Left renal cortex interstitium (tissue), 4 donors: ENCODE results near the gene GPR108. TPM values are rescaled to one million over a fixed set of nuclear protein-coding genes. Genes with fewer than 3 reads are reported as not detected.

Experiments used
- DNase-seq, 4 donors: peaks; one replicate each; pipeline ENCODE4 v3.0.0-alpha.2; 2013; ENCODE audit warnings: low read depth in 4 of 4, low spot score in 2 of 4, missing footprints in 1 of 4
- polyA plus RNA-seq, 4 donors: library from polyadenylated mRNA; unstranded; fragments of 120-200 nt; gene quantifications; one replicate each; pipeline ENCODE4 v1.2.1, GENCODE V29; 2013; ENCODE audit not compliant: insufficient read length in 4 of 4

GPR108 gene
- polyA plus RNA-seq, 4 donors = 57.8 to 70.1 (median 64.6) TPM

- no peak for DNase-seq
Observed at GRCh38 chr19:6723108-6723618, 14.2 kb downstream of the GPR108 start.

GRCh38 chr19:6721773-6722172 is 15.6 kb downstream of the GPR108 start:
- DNase-seq = no peak

- DNase-seq = no peak
Observed at GRCh38 chr19:6721138-6721474, 16.3 kb downstream of the GPR108 start.

- DNase-seq = no peak
Observed at GRCh38 chr19:6720369-6721137, 16.8 kb downstream of the GPR108 start, which contains the start of gene C3. Gene C3 (minus strand): TSS chr19:6720650. CDS start chr19:6720589, 61 bp downstream.

GRCh38 chr19:6719992-6720368 is 17.4 kb downstream of the GPR108 start:
- DNase-seq = no peak

- DNase-seq = no peak
Observed at GRCh38 chr19:6719540-6719861, 17.9 kb downstream of the GPR108 start.

- DNase-seq = no peak
Observed at GRCh38 chr19:6718741-6719539, 18.4 kb downstream of the GPR108 start.

- DNase-seq = no peak
Observed at GRCh38 chr19:6718111-6718740, 19.2 kb downstream of the GPR108 start.

- no peak for DNase-seq
Observed at GRCh38 chr19:6717441-6717971, 19.9 kb downstream of the GPR108 start.

GRCh38 chr19:6717036-6717435 is 20.3 kb downstream of the GPR108 start:
- DNase-seq = no peak

- no peak for DNase-seq
Observed at GRCh38 chr19:6716610-6716970, 20.8 kb downstream of the GPR108 start.

GRCh38 chr19:6714749-6715555 is 22.4 kb downstream of the GPR108 start:
- no peak for DNase-seq

- no peak for DNase-seq
Observed at GRCh38 chr19:6713773-6714692, 23.3 kb downstream of the GPR108 start.

GRCh38 chr19:6712692-6713670 is 24.4 kb downstream of the GPR108 start:
- DNase-seq = no peak

- no peak for DNase-seq
Observed at GRCh38 chr19:6712231-6712630, 25.1 kb downstream of the GPR108 start.

GRCh38 chr19:6711605-6712004 is 25.8 kb downstream of the GPR108 start:
- DNase-seq = no peak

- no peak for DNase-seq
Observed at GRCh38 chr19:6711078-6711361, 26.4 kb downstream of the GPR108 start.

GRCh38 chr19:6710273-6711077 is 26.9 kb downstream of the GPR108 start:
- no peak for DNase-seq
